Neuronal stem cell (in vitro differentiated cells): ENCODE data around the gene C1QTNF1.

Source experiments
- DNase-seq: peaks from one replicate; pipeline ENCODE4 v3.0.0-alpha.2; 2013; ENCODE audit warnings: low spot score
- H2AFZ ChIP-seq: one replicate; pipeline ENCODE4 v1.6.1; 2013; ENCODE audit warnings: mild to moderate bottlenecking, low read length, inconsistent platforms
- H2AK5ac ChIP-seq: 2 replicates; pipeline ENCODE4 v1.6.1; 2013; ENCODE audit warnings: low read depth, mild to moderate bottlenecking, inconsistent platforms, low read length, moderate library complexity, mixed read lengths
- H2BK120ac ChIP-seq: 2 replicates; pipeline ENCODE4 v1.6.1; 2013; ENCODE audit warnings: low read depth, mild to moderate bottlenecking, inconsistent platforms, low read length, moderate library complexity, mixed read lengths
- H2BK12ac ChIP-seq: one replicate; pipeline ENCODE4 v1.6.1; 2013; ENCODE audit warnings: low read length, inconsistent platforms
- H2BK15ac ChIP-seq: 2 replicates; pipeline ENCODE4 v1.6.1; 2013; ENCODE audit warnings: mild to moderate bottlenecking, low read length, inconsistent platforms, mixed read lengths
- H2BK5ac ChIP-seq: one replicate; pipeline ENCODE4 v1.6.1; 2013; ENCODE audit warnings: inconsistent platforms, mild to moderate bottlenecking, low read length, moderate library complexity
- H3K14ac ChIP-seq: one replicate; pipeline ENCODE4 v1.6.1; 2013; ENCODE audit warnings: low read length, inconsistent platforms
- H3K18ac ChIP-seq: 2 replicates; pipeline ENCODE4 v1.6.1; 2013; ENCODE audit warnings: low read length, inconsistent platforms
- H3K23ac ChIP-seq: 2 replicates; pipeline ENCODE4 v1.6.1; 2013; ENCODE audit warnings: low read depth, mild to moderate bottlenecking, mixed read lengths, low read length, inconsistent platforms; ENCODE audit not compliant: poor library complexity
- H3K27ac ChIP-seq: replicated peaks from 3 replicates; pipeline ENCODE4 v1.5.1; 2013; ENCODE audit warnings: low read length, inconsistent platforms
- H3K27me3 ChIP-seq, 3 experiments: 2 replicates each; pipeline ENCODE4 v1.6.1; 2013; ENCODE audit warnings: low read length in 3 of 3, mild to moderate bottlenecking in 2 of 3, inconsistent platforms in 1 of 3, low read depth in 1 of 3, mixed read lengths in 1 of 3, moderate library complexity in 1 of 3; ENCODE audit not compliant: control insufficient read depth in 3 of 3, insufficient read depth in 3 of 3
- H3K36me3 ChIP-seq, 2 donors: replicated peaks in 1 of 2; 2 replicates each; pipeline ENCODE4 v1.6.1; 2013; ENCODE audit warnings: low read length in 2 of 2; ENCODE audit not compliant: control insufficient read depth in 2 of 2, insufficient read depth in 2 of 2
- H3K4ac ChIP-seq: 2 replicates; pipeline ENCODE4 v1.6.1; 2013; ENCODE audit warnings: inconsistent platforms, mild to moderate bottlenecking, low read length, moderate library complexity
- H3K4me1 ChIP-seq, 2 donors: 1 replicate in 1 of 2; 2 replicates in 1 of 2; pipeline ENCODE4 v1.6.1; 2013; ENCODE audit warnings: low read length in 2 of 2, low read depth in 1 of 2; ENCODE audit not compliant: control insufficient read depth in 2 of 2, insufficient read depth in 1 of 2
- H3K4me2 ChIP-seq: one replicate; pipeline ENCODE4 v1.6.1; 2013; ENCODE audit warnings: mild to moderate bottlenecking, low read length, inconsistent platforms; ENCODE audit not compliant: insufficient read depth, poor library complexity, severe bottlenecking
- H3K4me3 ChIP-seq, 2 donors: 2 replicates each; pipeline ENCODE4 v1.5.1; 2013; ENCODE audit warnings: low read length in 2 of 2, mild to moderate bottlenecking in 2 of 2, inconsistent platforms in 1 of 2, moderate library complexity in 1 of 2
- H3K79me1 ChIP-seq: one replicate; pipeline ENCODE4 v1.6.1; 2013; ENCODE audit warnings: low read depth, mild to moderate bottlenecking, inconsistent platforms, low read length, moderate library complexity
- H3K9ac ChIP-seq: one replicate; pipeline ENCODE4 v1.6.1; 2013; ENCODE audit warnings: mild to moderate bottlenecking, low read depth, low read length, inconsistent platforms; ENCODE audit not compliant: poor library complexity
- H3K9me3 ChIP-seq, 2 donors: replicated peaks in 1 of 2; 2 replicates each; pipeline versions ENCODE3 to v1.6.1; 2013; ENCODE audit warnings: low read length in 2 of 2, mild to moderate bottlenecking in 2 of 2, inconsistent platforms in 1 of 2, low read depth in 1 of 2, mixed read lengths in 1 of 2, moderate library complexity in 1 of 2; ENCODE audit not compliant: control insufficient read depth in 2 of 2, insufficient read depth in 1 of 2
- H4K8ac ChIP-seq: one replicate; pipeline ENCODE4 v1.6.1; 2013; ENCODE audit warnings: low read depth, mild to moderate bottlenecking, inconsistent platforms, low read length, moderate library complexity
- H4K91ac ChIP-seq: one replicate; pipeline ENCODE4 v1.6.1; 2013; ENCODE audit warnings: low read length, low read depth, mild to moderate bottlenecking, inconsistent platforms; ENCODE audit not compliant: poor library complexity
- WGBS, 2 donors: extraction: QIAGEN DNeasy Blood & Tissue Kit; methylation state at CpG; one replicate each; pipeline ENCODE4 v1.1.7; 2013; ENCODE audit warnings: missing lambda C conversion rate in 2 of 2, mixed read lengths in 1 of 2; ENCODE audit not compliant: insufficient read length in 2 of 2, insufficient replicate concordance in 1 of 2; ENCODE audit errors: extremely low coverage in 2 of 2; 5-methylcytosine and 5-hydroxymethylcytosine counted together

C1QTNF1 gene

DNA sequence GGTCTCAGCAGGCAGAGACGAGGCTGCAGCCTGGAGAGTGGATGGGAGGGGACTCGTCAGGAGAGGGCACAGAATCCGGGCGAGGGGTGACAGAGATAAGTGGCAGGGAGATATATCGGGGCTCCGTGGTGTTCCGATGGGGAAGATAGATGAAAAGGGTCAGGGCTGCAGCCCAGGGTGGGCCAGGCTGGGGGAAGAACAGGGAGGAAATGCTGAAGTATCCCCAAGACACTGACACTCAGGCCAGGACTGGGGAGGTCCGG lies 46.4 kb upstream of the C1QTNF1 start:
- no peak overlapping the region for H3K4me2 ChIP-seq
- no CpG with 5 or more reads among the region's 8 CpGs for WGBS, 2 donors
- H4K91ac ChIP-seq: no peak overlapping the region
- no peak overlapping the region for H3K9ac ChIP-seq
- no peaks in the 10 kb centered on the region for H3K27me3 ChIP-seq
- no peak for DNase-seq
- H2AFZ ChIP-seq: no peak overlapping the region
- H3K23ac ChIP-seq: no peak overlapping the region
- no peaks in the 10 kb centered on the region for H3K9me3 ChIP-seq
- H3K4me3 ChIP-seq: no peak overlapping the region
- no peak overlapping the region for H2BK15ac ChIP-seq
- no peak overlapping the region for H2BK120ac ChIP-seq
- no peak overlapping the region for H3K4ac ChIP-seq
- peaks cover 0 to 2% of the 10 kb centered on the region in 2 donors for H3K36me3 ChIP-seq
- H4K8ac ChIP-seq: no peak overlapping the region
- no peak overlapping the region for H3K27ac ChIP-seq
- H3K18ac ChIP-seq: no peak overlapping the region
- H2BK12ac ChIP-seq: no peak overlapping the region
- no peak overlapping the region for H2AK5ac ChIP-seq
- H3K14ac ChIP-seq: no peak overlapping the region
- no peaks in the 10 kb centered on the region for H3K79me1 ChIP-seq
- H3K4me1 ChIP-seq: peaks cover 20 to 29% of the 10 kb centered on the region in 2 donors
- H2BK5ac ChIP-seq: no peak overlapping the region

DNA sequence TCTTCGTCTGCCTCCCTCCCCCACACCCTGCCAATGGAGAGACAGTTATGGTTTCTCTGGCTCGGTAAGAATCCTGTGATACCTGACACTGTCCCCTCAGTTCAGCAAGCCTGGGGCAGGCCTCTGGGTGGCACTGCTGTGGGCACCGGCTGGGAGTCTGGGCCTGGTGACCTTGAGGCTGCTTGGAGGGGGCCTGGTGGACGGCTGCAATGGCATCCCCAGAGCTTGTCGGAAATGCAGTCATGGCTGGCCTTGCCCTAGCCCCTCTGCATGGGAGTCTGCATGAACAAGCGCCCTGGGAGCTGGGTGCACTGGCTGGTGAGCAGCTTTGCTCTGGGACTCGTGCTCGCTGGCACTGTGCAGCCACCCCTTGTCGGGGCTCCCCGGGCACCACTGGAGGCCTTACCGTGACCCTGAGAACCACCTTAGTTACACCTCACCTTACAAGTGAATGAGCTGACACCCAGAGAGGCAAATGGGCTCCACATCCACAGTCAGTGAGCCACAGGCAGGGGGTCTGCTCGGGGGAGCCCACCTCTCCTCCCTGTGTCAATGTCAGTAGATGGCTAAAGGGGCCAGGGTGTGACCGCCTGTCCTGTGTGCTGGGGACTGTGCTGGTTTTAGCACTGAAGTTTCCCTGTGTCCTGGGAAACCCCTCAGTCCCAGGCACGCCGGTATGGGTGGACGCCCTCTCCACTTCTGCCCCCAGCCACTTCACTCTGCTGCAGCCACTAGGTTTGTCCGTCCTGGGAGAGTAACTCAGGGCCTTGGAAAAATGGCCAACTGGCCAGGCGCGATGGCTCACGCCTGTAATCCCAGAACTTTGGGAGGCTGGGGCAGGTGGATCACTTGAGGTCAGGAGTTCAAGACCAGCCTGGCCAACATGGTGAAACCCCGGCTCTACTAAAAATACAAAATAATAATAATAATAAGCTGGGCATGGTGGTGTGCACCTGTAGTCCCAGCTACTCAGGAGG lies 45.7 kb upstream of the C1QTNF1 start:
- no CpG with 5 or more reads among the region's 21 CpGs for WGBS, 2 donors

DNA sequence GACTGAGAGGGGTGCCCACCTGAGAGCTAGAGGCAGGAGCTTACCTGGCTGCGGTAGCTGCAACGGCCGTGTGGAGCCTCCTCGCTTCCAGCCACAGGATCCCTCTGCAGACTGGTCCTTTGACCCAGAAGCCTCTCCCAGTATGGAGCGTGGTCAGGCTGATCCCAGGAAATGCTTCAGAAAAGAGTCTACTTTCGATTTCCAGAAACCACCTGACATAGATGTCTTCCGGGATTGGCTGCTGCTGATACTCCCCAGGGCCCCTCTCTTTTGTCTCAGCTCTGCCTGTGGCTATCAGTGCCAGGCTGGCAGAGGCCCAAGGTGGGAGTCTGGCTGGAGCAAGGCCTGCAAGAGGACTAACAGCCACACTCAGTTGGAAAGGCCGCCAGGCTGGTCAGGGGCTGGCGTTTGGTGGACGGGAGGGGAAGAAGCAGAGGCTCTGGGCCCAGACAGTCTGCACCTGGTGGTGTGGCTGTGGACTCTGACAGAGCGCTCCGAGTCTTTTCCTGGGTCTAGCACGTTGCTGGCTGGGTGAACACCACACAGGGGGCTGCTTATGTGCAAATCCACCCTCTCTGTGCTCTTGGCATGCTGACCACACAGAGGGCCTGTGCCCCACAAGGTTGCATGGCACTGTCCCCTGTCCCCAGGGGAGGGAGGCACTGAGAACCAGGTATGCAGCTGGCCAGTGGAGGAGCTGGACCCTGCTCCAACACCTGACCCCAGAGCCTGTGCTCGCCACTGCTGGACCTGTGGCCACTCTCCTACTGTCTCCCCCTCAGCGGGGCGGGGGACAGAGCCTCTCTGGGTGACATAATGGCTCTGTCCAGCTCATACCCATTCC lies 44.0 kb upstream of the C1QTNF1 start, which contains the start of gene LGALS3BP:
Gene LGALS3BP, minus strand, starts transcription at position 144 of the 844 bp plus-strand sequence. CDS start 2,732 bp downstream, outside the sequence.
- DNase-seq: peak; percentile 20
- peak within 1 kb of the TSS; percentile 25 for H2BK12ac ChIP-seq
- H4K8ac ChIP-seq: peak within 1 kb of the TSS; percentile 97
- peak within 1 kb of the TSS; percentile 46 for H3K4ac ChIP-seq
- no peaks in the 10 kb centered on the region for H3K9me3 ChIP-seq
- peak within 1 kb of the TSS in 1 of 2 donors; percentile 47 for H3K4me3 ChIP-seq
- H2BK15ac ChIP-seq: peak within 1 kb of the TSS; percentile 86
- no CpG with 5 or more reads among the region's 16 CpGs for WGBS, 2 donors
- peaks cover 0 to 2% of the 10 kb centered on the region in 2 donors for H3K36me3 ChIP-seq
- H3K4me1 ChIP-seq: peaks cover 12 to 23% of the 10 kb centered on the region in 2 donors
- H3K14ac ChIP-seq: peak within 1 kb of the TSS; percentile 90
- no peaks in the 10 kb centered on the region for H3K79me1 ChIP-seq
- peak within 1 kb of the TSS; percentile 100 for H2AK5ac ChIP-seq
- peak within 1 kb of the TSS; percentile 66 for H3K27ac ChIP-seq
- H3K23ac ChIP-seq: peak within 1 kb of the TSS; percentile 58
- no peak within 1 kb of the TSS for H3K4me2 ChIP-seq
- H2AFZ ChIP-seq: peak within 1 kb of the TSS; percentile 92
- H4K91ac ChIP-seq: peak within 1 kb of the TSS; percentile 89
- H3K18ac ChIP-seq: peak within 1 kb of the TSS; percentile 91
- no peaks in the 10 kb centered on the region for H3K27me3 ChIP-seq
- peak within 1 kb of the TSS; percentile 94 for H2BK5ac ChIP-seq
- peak within 1 kb of the TSS; percentile 64 for H3K9ac ChIP-seq
- no peak within 1 kb of the TSS for H2BK120ac ChIP-seq

More for the DNA sequence above, 45.7 kb upstream of the C1QTNF1 start:
- H3K4me2 ChIP-seq: no peak overlapping the region
- no peak overlapping the region for H3K4me3 ChIP-seq
- no peak overlapping the region for H3K4ac ChIP-seq
- H2AFZ ChIP-seq: no peak overlapping the region
- no peak overlapping the region for H2BK12ac ChIP-seq
- no peaks in the 10 kb centered on the region for H3K9me3 ChIP-seq
- peak overlapping the region; percentile 21 for H2BK15ac ChIP-seq
- H3K14ac ChIP-seq: no peak overlapping the region
- H3K18ac ChIP-seq: peak overlapping the region; percentile 44
- H3K36me3 ChIP-seq: peaks cover 0 to 2% of the 10 kb centered on the region in 2 donors
- H3K27ac ChIP-seq: no peak overlapping the region
- H4K8ac ChIP-seq: no peak overlapping the region
- no peak overlapping the region for H2AK5ac ChIP-seq
- H3K23ac ChIP-seq: no peak overlapping the region
- no peaks in the 10 kb centered on the region for H3K79me1 ChIP-seq
- H2BK5ac ChIP-seq: no peak overlapping the region
- H3K4me1 ChIP-seq: peaks cover 14 to 28% of the 10 kb centered on the region in 2 donors
- DNase-seq: no peak
- no peak overlapping the region for H2BK120ac ChIP-seq
- no peaks in the 10 kb centered on the region for H3K27me3 ChIP-seq
- no peak overlapping the region for H3K9ac ChIP-seq
- H4K91ac ChIP-seq: no peak overlapping the region

DNA sequence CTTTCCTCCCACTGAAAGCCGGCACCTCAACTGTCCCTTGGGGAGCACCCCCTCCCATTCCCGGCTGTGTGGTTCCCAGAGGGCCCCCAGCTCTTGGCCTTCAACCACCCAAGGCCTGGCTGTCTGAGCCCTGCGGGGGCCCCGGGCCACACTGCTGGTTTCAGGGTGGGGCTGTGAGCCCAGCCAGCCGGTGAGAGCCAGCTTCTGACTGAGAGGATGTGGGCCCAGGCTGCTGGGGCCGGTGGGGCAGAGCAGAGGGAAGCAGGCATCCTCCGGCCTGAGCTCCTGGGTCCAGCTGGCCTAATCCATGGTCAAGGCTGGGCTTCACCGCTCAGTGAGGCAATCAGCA lies 43.4 kb upstream of the C1QTNF1 start:
- no peaks in the 10 kb centered on the region for H3K9me3 ChIP-seq
- H4K8ac ChIP-seq: peak overlapping the region; percentile 97
- H3K4me1 ChIP-seq: peaks cover 12 to 23% of the 10 kb centered on the region in 2 donors
- peak overlapping the region; percentile 8 for H3K4ac ChIP-seq
- H3K36me3 ChIP-seq: peaks cover 0 to 2% of the 10 kb centered on the region in 2 donors
- WGBS, 2 donors: no CpG with 5 or more reads among the region's 8 CpGs
- no peak overlapping the region for H3K4me3 ChIP-seq
- H2BK5ac ChIP-seq: peak overlapping the region; percentile 94
- H2BK12ac ChIP-seq: peak overlapping the region; percentile 25
- H2AK5ac ChIP-seq: peak overlapping the region; percentile 100
- H2AFZ ChIP-seq: peak overlapping the region; percentile 92
- H3K79me1 ChIP-seq: no peaks in the 10 kb centered on the region
- peak overlapping the region; percentile 86 for H2BK15ac ChIP-seq
- H3K4me2 ChIP-seq: no peak overlapping the region
- H3K23ac ChIP-seq: no peak overlapping the region
- peak overlapping the region; percentile 90 for H3K14ac ChIP-seq
- H3K9ac ChIP-seq: no peak overlapping the region
- no peaks in the 10 kb centered on the region for H3K27me3 ChIP-seq
- H2BK120ac ChIP-seq: no peak overlapping the region
- no peak for DNase-seq
- peak overlapping the region; percentile 89 for H4K91ac ChIP-seq
- no peak overlapping the region for H3K27ac ChIP-seq
- H3K18ac ChIP-seq: peak overlapping the region; percentile 84
